Hepatocyte (in vitro differentiated cells): ENCODE results near the gene MED23.

Source experiments
- CTCF ChIP-seq: fragments of 200-600 bp; sonication (generic); IDR thresholded peaks from 2 replicates; pipeline ENCODE4 v1.5.1; 2016; ENCODE audit warnings: antibody characterized with exemption, mild to moderate bottlenecking; ENCODE audit not compliant: poor library complexity
- EZH2 ChIP-seq: fragments of 200-600 bp; sonication (generic); IDR thresholded peaks from 2 replicates; pipeline ENCODE4 v1.6.1; 2016; ENCODE audit warnings: antibody characterized with exemption, mild to moderate bottlenecking, borderline replicate concordance
- EZH2phosphoT487 ChIP-seq: fragments of 200-600 bp; sonication (generic); IDR thresholded peaks from one replicate; pipeline ENCODE4 v1.6.1; 2018; ENCODE audit warnings: antibody characterized with exemption, mild to moderate bottlenecking, low read depth, moderate library complexity; ENCODE audit not compliant: unreplicated experiment, severe bottlenecking

DNA sequence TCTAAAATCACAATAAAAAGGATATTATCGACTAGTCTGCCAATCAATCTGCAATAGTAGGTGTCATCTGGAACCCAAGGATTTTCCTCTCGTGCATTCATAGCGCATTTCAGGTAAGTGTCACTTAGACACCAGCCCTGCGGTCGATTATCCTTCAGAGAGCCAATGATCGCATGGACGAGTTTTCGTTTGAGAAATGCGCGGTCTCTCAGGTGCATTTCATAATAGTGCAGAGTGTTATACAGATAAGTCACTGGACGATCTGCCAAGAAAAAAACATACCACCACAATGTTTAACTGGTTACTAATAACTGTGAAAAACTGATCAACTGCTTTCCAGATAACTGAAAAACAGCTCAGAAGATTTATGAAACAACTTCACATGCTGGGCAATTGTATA, 34.0 kb downstream of the MED23 start:
- TF ChIP-seq CTCF (no peak), EZH2phosphoT487 (no peak), EZH2 (no peak)
